ENCODE data around the gene TNNI3. TPM values are rescaled to one million over a fixed set of nuclear protein-coding genes. Genes with fewer than 3 reads are reported as not detected.
"Not testable (repeated sequence)": the region's sequence is repeated elsewhere in the genome, so short reads cannot be mapped to it uniquely, and the experiment has no call there.

Gene TNNI3
- total RNA-seq (1 to 10 TPM; 4.4 to 4.8 TPM), polyA plus RNA-seq (1 to 10 TPM; 1.2 to 2.2 TPM)
- long read RNA-seq, donor 1, partial matches to known transcripts = 0 of 5 reads
- long read RNA-seq, donor 1, other reads (novel, unspliced or antisense) = 0 of 5 reads
- long read RNA-seq, donor 2 = 0 reads
- long read RNA-seq, donor 3 = 0 reads
- long read RNA-seq, donor 4, transcript TNNI3-208 (2 exons, 525 nt) = major isoform, 5 of 5 reads
- long read RNA-seq, donor 4, partial matches to known transcripts = 0 of 5 reads
- long read RNA-seq, donor 4, other reads (novel, unspliced or antisense) = 0 of 5 reads
- long read RNA-seq, donor 5, partial matches to known transcripts = 0 of 3 reads
- long read RNA-seq, donor 5, other reads (novel, unspliced or antisense) = 0 of 3 reads

- Histone ChIP-seq H3K9ac (ENCODE audit: insufficient read depth in 1 of 2, low read length in 2 of 2) (no peak within 1 kb of the TSS), H3K4me3 (no peak within 1 kb of the TSS), H3K36me3 (ENCODE audit: control insufficient read depth in 4 of 4, insufficient read depth in 4 of 4, low read length in 4 of 4) (no peaks in the 10 kb centered on the region), H3K27ac (ENCODE audit: low read depth in 1 of 2, low read length in 1 of 2) (peak within 1 kb of the TSS in 1 of 2 donors; percentile 97), H3K27me3 (ENCODE audit: control insufficient read depth in 3 of 3, insufficient read depth in 3 of 3, low read length in 2 of 3) (peaks cover 8 to 42% (median 21%) of the 10 kb centered on the region in 3 donors), H3K4me1 (ENCODE audit: control insufficient read depth in 5 of 5, insufficient read depth in 5 of 5, low read length in 5 of 5) (peaks cover 0 to 2% (median 0%) of the 10 kb centered on the region in 5 donors), H3K9me3 (ENCODE audit: control insufficient read depth in 4 of 4, insufficient read depth in 3 of 4, low read length in 3 of 4) (peaks cover 0 to 2% (median 0%) of the 10 kb centered on the region in 4 donors)
- WGBS, 2 donors = 25 to 43% methylated on average over 36 to 39 of the region's 39 CpGs
- TF ChIP-seq CTCF (IDR thresholded peaks at IDR 0.05; ENCODE audit: control extremely low read depth, extremely low read depth) = no peak
- ATAC-seq (ENCODE audit: insufficient read depth, low FRiP score) (no peak), DNase-seq (no peak)
Observed at GRCh38 chr19:55157064-55157908, at the start of gene TNNI3. Gene TNNI3, minus strand, starts transcription at chr19:55157732. Its CDS starts 143 bp downstream, at chr19:55157589.

GRCh38 chr19:55206664-55207500 lies 49.4 kb upstream of the TNNI3 start:
- no peak overlapping the region for H3K4me3 ChIP-seq
- peak; percentile 92 for ATAC-seq (ENCODE audit: insufficient read depth, low FRiP score)
- TF ChIP-seq CTCF (IDR thresholded peaks at IDR 0.05; ENCODE audit: control extremely low read depth, extremely low read depth) = no peak
- no peaks in the 10 kb centered on the region for H3K27me3 ChIP-seq (ENCODE audit: control insufficient read depth in 3 of 3, insufficient read depth in 3 of 3, low read length in 2 of 3)
- peak; percentile 41 to 51 (median 50) for DNase-seq
- H3K9ac ChIP-seq (ENCODE audit: insufficient read depth in 1 of 2, low read length in 2 of 2) = no peak overlapping the region
- peaks cover 0 to 2% (median 0%) of the 10 kb centered on the region in 4 donors for H3K9me3 ChIP-seq (ENCODE audit: control insufficient read depth in 4 of 4, insufficient read depth in 3 of 4, low read length in 3 of 4)
- 35 to 42% methylated on average over 29 of the region's 29 CpGs for WGBS, 2 donors
- H3K36me3 ChIP-seq (ENCODE audit: control insufficient read depth in 4 of 4, insufficient read depth in 4 of 4, low read length in 4 of 4) = no peaks in the 10 kb centered on the region
- peak overlapping the region in 1 of 2 donors; percentile 67 for H3K27ac ChIP-seq (ENCODE audit: low read depth in 1 of 2, low read length in 1 of 2)
- H3K4me1 ChIP-seq (ENCODE audit: control insufficient read depth in 5 of 5, insufficient read depth in 5 of 5, low read length in 5 of 5) = peaks cover 0 to 7% (median 0%) of the 10 kb centered on the region in 5 donors

DNA sequence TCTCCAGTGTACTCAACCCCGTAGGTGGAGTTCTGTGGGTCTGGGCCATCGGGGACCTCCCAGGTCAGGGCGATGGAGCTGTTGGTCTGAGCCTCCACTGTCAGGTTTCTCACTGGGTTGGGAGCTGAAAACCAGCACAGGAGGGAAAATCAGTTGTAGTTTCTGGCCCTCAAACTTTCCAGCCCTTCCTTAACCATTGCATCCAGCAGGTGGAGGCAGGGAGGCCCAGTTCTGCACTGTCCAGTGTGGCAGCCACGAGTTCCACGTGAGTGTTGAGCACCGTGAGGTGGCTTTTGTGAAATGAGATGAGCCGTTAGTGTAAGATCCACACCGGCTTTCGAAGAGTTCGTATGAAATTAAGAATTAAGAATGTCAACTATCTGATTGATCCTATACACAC lies 44.7 kb upstream of the TNNI3 start:
- not testable (repeated sequence) for H3K9me3 ChIP-seq (ENCODE audit: control insufficient read depth in 4 of 4, insufficient read depth in 3 of 4, low read length in 3 of 4); H3K27me3 ChIP-seq (ENCODE audit: control insufficient read depth in 3 of 3, insufficient read depth in 3 of 3, low read length in 2 of 3); H3K36me3 ChIP-seq (ENCODE audit: control insufficient read depth in 4 of 4, insufficient read depth in 4 of 4, low read length in 4 of 4); ATAC-seq (ENCODE audit: insufficient read depth, low FRiP score); H3K9ac ChIP-seq (ENCODE audit: insufficient read depth in 1 of 2, low read length in 2 of 2); DNase-seq; H3K27ac ChIP-seq (ENCODE audit: low read depth in 1 of 2, low read length in 1 of 2); H3K4me1 ChIP-seq (ENCODE audit: control insufficient read depth in 5 of 5, insufficient read depth in 5 of 5, low read length in 5 of 5); H3K4me3 ChIP-seq
- 66 to 71% methylated on average over 10 of the region's 10 CpGs for WGBS, 2 donors

Measured in lung (tissue), 16 donors.